Activated CD8-positive, alpha-beta T cell treated with anti-CD3 and anti-CD28 coated beads for 36 hours (primary cell): ENCODE results near the gene GLDC. TPM values are rescaled to one million over a fixed set of nuclear protein-coding genes. Genes with fewer than 3 reads are reported as not detected.

Experiments
- ATAC-seq: fragments of 200-7000 bp; cut with Tn5 transposase; one replicate; pipeline ENCODE4 v1.10.0; 2021; ENCODE audit warnings: mild to moderate bottlenecking, moderate library complexity
- CTCF ChIA-PET: fragments of 350-600 bp; sonication (Branson Sonifier 250); formaldehyde crosslinking; loops from one replicate; lab custom pipeline; 2021; ENCODE audit warnings: antibody characterized with exemption; lab: Charles Lee
- POLR2A ChIA-PET: fragments of 350-600 bp; sonication (Branson Sonifier 250); formaldehyde crosslinking; loops from one replicate; lab custom pipeline; 2021; ENCODE audit warnings: antibody characterized with exemption; lab: Charles Lee
- DNase-seq: peaks from one replicate; pipeline ENCODE4 v3.0.0-alpha.2; 2020
- H3K27ac Mint-ChIP-seq: one replicate; pipeline ENCODE4 v1.8.0; 2021; ENCODE audit warnings: mild to moderate bottlenecking, mixed read lengths
- H3K27me3 Mint-ChIP-seq: one replicate; pipeline ENCODE4 v1.8.0; 2021; ENCODE audit warnings: mixed read lengths
- H3K36me3 Mint-ChIP-seq: one replicate; pipeline ENCODE4 v1.8.0; 2021; ENCODE audit warnings: low read depth, mixed read lengths
- H3K4me1 Mint-ChIP-seq: one replicate; pipeline ENCODE4 v1.8.0; 2021; ENCODE audit warnings: low read depth, mixed read lengths
- H3K4me3 Mint-ChIP-seq: one replicate; pipeline ENCODE4 v1.8.0; 2021; ENCODE audit warnings: mild to moderate bottlenecking, moderate library complexity, mixed read lengths
- H3K9me3 Mint-ChIP-seq: one replicate; pipeline ENCODE4 v1.8.0; 2021; ENCODE audit warnings: mixed read lengths
- CTCF ChIP-seq: fragments of 200-600 bp; IDR thresholded peaks from one replicate; pipeline ENCODE4 v1.8.0; 2022; ENCODE audit warnings: antibody characterized with exemption, mild to moderate bottlenecking
- intact Hi-C: fragments of 100-400 bp; cut with micrococcal nuclease; formaldehyde crosslinking; loops from one replicate; pipeline ENCODE4 v1.10.0; 2022
- total RNA-seq, 2 experiments: library from RNA; stranded (reverse); gene quantifications; one replicate each; pipeline ENCODE4 v1.2.3, GENCODE V29; 2021

Gene GLDC
- total RNA-seq, 2 experiments from 2014 or later: 0.63 to 1.3 TPM

DNA sequence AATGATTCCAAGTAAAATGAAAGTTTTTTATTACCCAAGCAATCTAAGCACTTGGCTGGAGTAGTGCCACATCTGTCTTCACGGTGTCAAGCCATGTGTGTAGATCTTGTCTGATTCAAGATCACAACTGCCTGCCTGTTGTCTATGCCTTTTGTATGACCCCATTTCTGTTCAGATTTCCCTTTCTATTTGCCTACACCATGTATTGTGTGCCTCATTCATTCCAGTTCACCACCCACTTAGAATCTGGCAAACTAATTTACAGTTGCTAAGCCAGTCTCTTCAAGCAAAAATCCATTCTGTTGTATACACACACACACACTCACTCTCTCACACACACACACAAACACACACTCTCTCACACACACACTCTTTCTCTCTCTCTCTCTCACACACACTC, 33.7 kb downstream of the GLDC start:
- ATAC-seq: no peak
- H3K36me3 Mint-ChIP-seq: no peaks in the 10 kb centered on the region
- no peak overlapping the region for H3K27ac Mint-ChIP-seq
- intact Hi-C loops: no loop called here
- CTCF ChIA-PET: no interaction called here
- POLR2A ChIA-PET: no interaction called here
- H3K4me3 Mint-ChIP-seq: no peak overlapping the region
- H3K4me1 Mint-ChIP-seq: no peaks in the 10 kb centered on the region
- DNase-seq: no peak
- no peaks in the 10 kb centered on the region for H3K27me3 Mint-ChIP-seq
- no peak for TF ChIP-seq CTCF
- H3K9me3 Mint-ChIP-seq: no peaks in the 10 kb centered on the region

- TF ChIP-seq CTCF: no peak
- intact Hi-C loops: no loop called here
- Mint-ChIP-seq H3K27me3 (no peaks in the 10 kb centered on the region), H3K9me3 (no peaks in the 10 kb centered on the region), H3K4me3 (no peak overlapping the region), H3K36me3 (no peaks in the 10 kb centered on the region), H3K4me1 (no peaks in the 10 kb centered on the region), H3K27ac (no peak overlapping the region)
- DNase-seq (no peak), ATAC-seq (no peak)
- POLR2A ChIA-PET: no interaction called here
- CTCF ChIA-PET: no interaction called here
These were observed 35.5 kb downstream of the GLDC start for GRCh38 chr9:6610073-6610472.

- CTCF ChIA-PET: no interaction called here
- H3K4me3 Mint-ChIP-seq: no peak overlapping the region
- H3K27me3 Mint-ChIP-seq: no peaks in the 10 kb centered on the region
- no peaks in the 10 kb centered on the region for H3K9me3 Mint-ChIP-seq
- ATAC-seq: no peak
- H3K27ac Mint-ChIP-seq: no peak overlapping the region
- no peak for TF ChIP-seq CTCF
- DNase-seq: no peak
- no peaks in the 10 kb centered on the region for H3K4me1 Mint-ChIP-seq
- no peaks in the 10 kb centered on the region for H3K36me3 Mint-ChIP-seq
- intact Hi-C loops: no loop called here
- POLR2A ChIA-PET: no interaction called here
These were observed 36.0 kb downstream of the GLDC start for GRCh38 chr9:6609497-6610016.

GRCh38 chr9:6605202-6605601, 40.3 kb downstream of the GLDC start:
- no peak for TF ChIP-seq CTCF
- H3K9me3 Mint-ChIP-seq: no peaks in the 10 kb centered on the region
- intact Hi-C loops: no loop called here
- peak overlapping the region; percentile 9 for H3K27ac Mint-ChIP-seq
- DNase-seq: peak; percentile 6
- no peaks in the 10 kb centered on the region for H3K36me3 Mint-ChIP-seq
- no peak overlapping the region for H3K4me3 Mint-ChIP-seq
- POLR2A ChIA-PET: no interaction called here
- no peaks in the 10 kb centered on the region for H3K27me3 Mint-ChIP-seq
- CTCF ChIA-PET: no interaction called here
- no peaks in the 10 kb centered on the region for H3K4me1 Mint-ChIP-seq
- ATAC-seq: no peak

DNA sequence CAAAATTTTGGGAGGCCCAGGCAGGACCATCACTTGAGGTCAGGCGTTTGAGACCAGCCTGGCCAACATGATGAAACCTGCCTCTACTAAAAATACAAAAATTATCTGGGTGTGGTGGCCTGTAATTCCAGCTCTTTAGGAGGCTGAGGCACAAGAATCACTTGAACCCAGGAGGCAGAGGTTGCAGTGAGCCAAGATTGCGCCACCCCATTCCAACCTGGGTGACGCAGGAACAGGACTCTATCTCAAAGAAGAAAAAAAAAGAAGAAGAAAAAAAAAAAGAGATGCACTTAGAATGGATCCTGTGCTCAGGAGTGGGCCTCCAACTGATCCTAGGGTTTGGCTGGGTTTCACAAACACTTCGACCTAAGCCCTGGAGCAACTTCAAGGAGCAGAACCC, 45.1 kb downstream of the GLDC start:
- Mint-ChIP-seq H3K4me1 (peaks cover 5% of the 10 kb centered on the region), H3K27me3 (no peaks in the 10 kb centered on the region), H3K4me3 (no peak overlapping the region), H3K9me3 (no peaks in the 10 kb centered on the region), H3K27ac (no peak overlapping the region), H3K36me3 (no peaks in the 10 kb centered on the region)
- POLR2A ChIA-PET: no interaction called here
- no peak for TF ChIP-seq CTCF
- ATAC-seq (no peak), DNase-seq (no peak)
- CTCF ChIA-PET: interaction anchor here (2.7 kb wide), 1 partner anchor 15 kb away, joined by 9 read pairs; no protein-coding TSS in a partner anchor
- intact Hi-C loops: no loop called here
